GM21360 (cell line): ENCODE results near the gene CDYL2.
"Not testable (repeated sequence)": the region's sequence is repeated elsewhere in the genome, so short reads cannot be mapped to it uniquely, and the experiment has no call there.

Experiments used
- ATAC-seq: cut with Tn5 transposase; IDR thresholded peaks from one replicate; pipeline ENCODE4 v1.9.1; 2021; ENCODE audit warnings: mild to moderate bottlenecking, moderate library complexity; ENCODE audit not compliant: unreplicated experiment

Gene CDYL2

DNA sequence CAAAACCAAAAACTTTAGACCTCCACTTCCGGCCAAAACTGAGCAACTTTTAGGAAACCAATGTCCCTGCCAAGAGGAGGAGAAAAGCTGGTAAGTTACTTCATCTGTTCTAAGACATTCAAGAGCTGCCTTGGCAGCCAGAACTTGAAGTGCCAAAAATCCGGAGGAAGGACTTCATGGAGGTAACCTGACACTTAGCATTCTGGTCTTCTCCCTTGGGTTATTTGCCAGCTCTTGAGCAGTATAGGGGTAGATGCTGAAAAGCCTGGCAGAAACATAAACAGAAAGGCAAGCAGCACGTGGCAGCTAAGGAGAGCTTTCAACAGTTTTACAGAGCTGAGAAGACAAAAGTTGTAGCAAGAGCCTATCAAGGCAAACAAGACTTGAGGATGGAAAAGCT lies 53.2 kb downstream of the CDYL2 start:
- no peak for ATAC-seq

DNA sequence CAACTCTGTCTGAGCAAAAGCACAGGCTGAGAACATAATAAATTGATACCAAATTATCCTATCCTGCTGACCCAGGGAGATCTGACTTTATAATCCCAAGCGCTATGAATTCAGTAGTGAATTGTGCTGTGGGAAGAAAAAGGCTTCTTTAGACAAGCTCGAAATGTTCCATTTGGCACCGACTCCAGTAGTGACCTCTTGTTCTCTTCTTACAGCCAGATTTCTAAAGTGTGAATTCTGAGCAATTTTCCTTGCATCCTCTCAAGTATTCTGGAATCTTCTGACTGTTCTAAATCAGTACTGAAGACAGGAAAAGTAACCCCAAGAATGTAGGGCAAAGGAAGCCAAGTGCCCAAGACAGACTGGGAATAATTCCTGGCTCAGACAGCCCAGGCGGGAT lies 58.2 kb downstream of the CDYL2 start:
- ATAC-seq: no peak

DNA sequence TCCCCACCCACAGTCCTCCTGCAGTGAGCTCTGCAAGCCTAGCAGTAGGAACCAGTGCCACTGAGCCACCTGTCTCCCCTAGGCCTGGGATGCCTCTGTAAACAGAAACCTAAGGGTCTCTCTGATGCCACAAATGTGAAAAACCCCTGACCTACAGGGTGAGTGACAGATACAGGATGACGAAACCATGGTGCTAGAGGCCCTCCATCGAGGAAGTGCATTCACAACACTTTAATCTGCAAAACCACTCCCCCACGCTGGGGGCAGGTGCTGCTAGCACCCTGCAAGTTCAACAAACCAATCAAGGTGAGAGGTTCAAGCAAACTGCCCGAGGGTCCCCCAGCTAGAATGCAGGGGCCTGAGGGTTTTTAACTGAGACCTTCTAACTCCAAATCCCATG lies 59.5 kb downstream of the CDYL2 start:
- ATAC-seq: no peak

DNA sequence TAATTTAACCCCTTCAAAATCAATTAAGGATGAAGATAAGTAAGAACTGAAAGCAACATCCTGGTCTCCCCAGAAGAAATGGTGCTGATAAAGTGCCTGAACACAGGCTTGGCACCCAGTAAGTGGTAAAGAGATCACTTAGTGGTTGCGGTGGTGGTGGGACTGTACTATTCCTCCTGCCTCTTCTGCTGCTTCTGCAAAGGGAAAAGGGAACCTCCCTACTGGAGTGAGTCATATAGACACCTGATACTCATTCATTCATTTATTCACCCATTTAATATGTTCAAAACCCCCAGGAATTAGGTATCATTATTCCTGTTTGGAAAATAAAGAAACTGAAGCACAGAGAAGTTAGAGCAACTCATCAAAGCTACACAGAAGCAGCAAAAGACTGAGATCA lies 60.6 kb downstream of the CDYL2 start:
- ATAC-seq: no peak

DNA sequence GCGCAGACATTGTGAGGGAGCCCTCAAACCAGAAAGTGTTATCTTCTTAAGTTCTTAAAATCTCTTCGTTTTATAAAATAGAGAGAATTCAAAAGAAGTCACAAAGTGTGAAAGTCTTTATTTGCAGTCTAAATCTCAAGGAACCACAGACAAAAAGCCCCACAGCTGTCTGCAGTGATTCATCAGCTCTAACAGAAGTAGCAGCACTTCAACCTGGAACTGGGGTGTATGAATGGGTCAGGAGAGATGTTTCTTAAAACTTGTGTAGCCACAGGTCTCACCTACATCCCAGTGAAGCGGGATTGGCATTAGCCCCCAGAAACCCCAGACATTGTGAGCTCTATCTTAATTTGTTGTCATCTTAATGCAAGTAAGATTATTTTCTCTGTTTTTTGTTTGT lies 61.1 kb downstream of the CDYL2 start:
- no peak for ATAC-seq

DNA sequence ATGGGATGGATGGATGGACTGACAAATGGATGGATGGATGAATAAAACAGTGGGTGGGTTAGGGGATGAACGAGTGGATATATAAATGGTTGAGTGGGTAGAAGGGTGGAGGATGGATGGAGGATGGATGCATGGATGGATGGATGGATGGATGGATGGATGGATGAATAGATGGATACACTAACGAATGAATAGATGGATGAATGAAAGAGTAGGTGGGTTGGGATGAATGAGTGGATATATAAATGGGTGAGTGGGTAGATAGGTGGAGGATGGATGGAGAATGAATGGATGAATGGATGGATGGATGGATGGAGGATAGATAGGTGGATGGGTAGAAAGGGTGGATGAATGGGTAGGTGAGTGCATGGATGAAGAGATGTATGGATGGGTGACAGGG lies 62.1 kb downstream of the CDYL2 start:
- no peak for ATAC-seq

DNA sequence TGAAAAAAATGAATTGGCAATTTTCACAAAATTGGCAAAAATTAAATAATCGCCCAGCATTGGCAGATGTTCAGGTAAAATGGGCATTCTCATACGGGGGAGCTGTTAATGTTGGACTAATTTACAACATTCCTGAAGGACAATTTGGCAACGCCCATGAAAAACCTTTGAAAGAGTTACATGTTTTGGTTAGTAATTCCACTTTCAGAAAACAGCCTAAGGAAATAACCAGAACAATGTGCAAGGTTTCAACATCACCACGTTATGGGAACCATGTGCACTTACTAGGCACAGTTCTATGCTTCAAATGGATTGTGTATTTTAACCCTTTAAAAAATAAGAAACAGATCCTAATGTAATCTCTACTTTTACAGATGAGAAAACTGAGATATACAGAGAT lies 62.7 kb downstream of the CDYL2 start:
- ATAC-seq: no peak

DNA sequence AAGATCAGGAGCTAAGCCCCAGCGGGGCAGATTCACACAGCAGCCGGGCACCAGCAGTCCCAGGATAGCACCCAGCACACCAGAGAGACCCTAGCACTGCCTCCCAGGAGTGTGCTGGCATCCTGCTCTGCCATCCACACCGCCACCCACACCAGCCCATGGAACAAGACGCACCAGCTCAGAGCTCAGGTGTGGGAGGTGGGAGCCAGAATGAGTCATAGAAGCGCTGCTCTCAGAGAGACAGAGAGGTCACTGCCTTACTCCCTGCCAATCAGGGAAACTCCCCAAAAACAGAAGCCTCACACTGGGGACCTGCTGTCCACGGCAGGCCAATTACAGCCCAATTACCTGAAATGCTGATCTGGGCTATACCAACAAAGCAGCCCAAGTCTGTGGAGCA lies 64.9 kb downstream of the CDYL2 start:
- ATAC-seq: no peak

DNA sequence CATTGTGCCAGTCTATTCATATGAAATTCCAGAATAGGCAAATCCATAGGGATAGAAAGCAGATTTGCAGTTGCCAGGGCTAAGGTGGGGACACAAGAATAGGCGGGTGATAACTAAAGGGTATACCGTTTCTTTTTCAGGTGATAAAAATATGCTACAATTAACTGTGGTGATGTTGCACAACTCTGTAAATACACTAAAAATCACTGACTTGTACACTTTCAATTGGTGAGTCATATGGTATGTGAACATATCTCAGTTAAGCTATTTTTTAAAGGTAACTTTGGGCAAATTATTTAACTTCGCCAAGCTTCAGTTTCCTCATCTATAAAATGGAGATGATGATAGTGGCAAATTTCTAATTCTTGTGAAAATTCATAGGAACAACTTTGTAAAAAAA lies 65.9 kb downstream of the CDYL2 start:
- no peak for ATAC-seq

DNA sequence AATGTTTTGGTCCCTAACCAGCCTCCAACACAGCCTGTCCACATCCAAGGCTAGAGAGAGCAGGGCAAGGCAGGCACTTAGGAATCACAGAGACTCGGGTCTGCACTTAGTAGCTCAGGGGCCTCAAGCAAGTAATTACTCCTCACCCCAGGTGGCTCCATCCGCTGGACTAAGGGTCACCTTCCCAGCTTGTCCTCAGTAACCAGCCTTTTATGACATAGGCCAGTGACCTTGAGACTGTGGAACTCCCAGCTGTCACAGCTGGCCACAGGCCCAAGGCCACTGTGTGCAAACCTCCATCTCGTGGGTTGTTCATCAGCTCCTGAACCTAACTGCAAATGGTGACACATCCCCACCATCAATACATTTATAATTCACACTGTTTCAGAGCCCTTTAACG lies 68.6 kb downstream of the CDYL2 start:
- ATAC-seq: no peak

DNA sequence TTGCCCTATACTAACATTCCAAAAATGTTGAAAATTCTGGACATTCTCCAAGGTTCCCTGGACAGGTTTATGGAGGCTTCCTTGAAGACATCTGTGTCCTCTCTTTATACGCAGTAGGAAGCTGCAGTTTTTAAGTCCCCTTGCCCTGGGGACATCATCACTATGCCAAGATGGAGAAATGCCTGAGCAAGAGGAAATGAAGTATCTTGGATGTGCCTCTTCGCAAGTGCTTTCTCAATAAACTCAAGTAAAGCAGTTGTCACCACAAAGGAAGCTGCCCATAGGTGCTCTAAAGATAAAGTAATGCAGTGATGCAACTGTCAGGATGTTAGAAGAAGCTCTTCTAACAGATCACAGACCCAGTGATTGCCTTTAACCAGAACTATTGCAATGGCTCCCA lies 71.0 kb downstream of the CDYL2 start:
- no peak for ATAC-seq

DNA sequence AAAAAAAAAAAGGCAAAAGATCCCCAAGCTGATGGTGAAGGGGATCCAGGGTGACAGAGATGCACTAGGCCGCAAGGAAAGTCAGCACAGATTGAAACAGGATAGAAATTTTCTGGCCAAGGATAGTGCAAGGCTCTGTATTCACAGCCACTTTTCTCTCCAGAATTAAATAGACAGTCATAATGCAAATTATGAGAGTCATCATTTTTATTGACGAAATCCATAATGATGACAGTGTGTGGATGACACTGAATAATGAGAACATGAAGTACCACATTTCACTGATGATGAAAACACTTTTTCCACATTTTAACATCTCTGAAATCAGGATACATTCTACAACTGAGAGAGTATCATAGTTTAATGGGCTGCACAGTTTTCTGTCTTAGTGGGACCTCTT lies 72.5 kb downstream of the CDYL2 start:
- no peak for ATAC-seq

DNA sequence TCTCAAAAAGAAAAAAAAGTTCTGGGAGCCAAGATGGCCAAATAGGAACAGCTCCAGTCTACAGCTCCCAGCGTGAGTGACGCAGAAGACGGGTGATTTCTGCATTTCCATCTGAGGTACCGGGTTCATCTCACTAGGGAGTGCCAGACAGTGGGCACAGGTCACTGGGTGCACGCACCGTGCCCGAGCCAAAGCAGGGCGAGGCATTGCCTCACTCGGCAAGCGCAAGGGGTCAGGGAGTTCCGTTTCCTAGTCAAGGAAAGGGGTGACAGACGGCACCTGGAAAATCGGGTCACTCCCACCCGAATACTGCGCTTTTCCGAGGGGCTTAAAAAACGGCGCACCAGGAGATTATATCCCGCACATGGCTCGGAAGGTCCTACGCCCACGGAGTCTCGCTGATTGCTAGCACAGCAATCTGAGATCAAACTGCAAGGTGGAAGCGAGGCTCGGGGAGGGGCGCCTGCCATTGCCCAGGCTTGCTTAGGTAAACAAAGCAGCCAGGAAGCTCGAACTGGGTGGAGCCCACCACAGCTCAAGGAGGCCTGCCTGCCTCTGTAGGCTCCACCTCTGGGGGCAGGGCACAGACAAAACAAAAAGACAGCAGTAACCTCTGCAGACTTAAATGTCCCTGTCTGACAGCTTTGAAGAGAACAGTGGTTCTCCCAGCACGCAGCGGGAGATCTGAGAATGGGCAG lies 77.2 kb downstream of the CDYL2 start:
- ATAC-seq: not testable (repeated sequence)

DNA sequence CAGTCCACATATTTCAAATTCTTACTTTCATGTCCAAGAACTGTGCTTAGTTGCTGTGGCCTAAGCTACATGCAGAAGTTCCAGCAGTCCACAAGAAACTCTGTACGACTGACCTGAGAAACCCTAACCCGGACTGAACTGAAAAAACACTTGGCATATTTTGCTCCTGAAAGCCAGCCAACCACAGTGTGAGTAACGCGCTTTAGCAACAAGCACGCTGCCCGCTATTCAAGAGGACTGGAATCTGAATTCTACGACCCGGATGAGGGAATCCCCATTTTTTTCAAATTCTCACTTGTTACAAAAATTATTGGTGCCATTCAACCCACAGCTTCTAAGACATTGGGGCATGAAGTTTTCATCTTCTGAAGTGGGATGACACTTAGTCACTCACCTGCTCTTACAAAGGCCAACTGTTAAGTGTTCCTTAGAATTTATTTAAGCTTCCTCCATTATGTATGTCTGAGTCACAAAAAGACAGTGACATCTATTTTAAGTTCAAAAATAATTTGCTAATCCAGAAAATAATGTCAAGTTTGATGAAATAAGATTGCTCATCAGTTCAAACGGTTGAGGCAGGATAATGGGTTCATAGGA lies 78.7 kb downstream of the CDYL2 start:
- no peak for ATAC-seq

DNA sequence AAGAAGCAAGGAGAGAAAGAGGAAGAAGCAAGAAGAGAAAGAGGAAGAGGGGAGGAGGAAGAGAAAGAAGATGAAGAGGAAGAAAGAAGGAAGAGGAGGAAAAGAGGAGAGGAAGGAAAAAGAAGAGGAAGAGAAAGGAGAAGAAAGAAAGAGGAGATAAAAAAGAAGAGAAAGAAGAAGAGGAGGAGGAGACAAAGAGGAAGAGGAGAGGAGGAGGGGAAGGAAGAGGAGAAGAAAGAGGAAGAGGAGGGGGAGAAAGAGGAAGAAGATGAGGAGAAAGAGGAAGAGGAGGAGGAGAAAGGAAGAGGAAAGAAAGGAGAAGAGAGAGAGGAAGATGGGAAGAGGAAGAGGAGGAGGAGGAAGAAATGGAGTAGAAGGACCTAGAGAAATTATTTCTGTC lies 80.4 kb downstream of the CDYL2 start:
- ATAC-seq: no peak

DNA sequence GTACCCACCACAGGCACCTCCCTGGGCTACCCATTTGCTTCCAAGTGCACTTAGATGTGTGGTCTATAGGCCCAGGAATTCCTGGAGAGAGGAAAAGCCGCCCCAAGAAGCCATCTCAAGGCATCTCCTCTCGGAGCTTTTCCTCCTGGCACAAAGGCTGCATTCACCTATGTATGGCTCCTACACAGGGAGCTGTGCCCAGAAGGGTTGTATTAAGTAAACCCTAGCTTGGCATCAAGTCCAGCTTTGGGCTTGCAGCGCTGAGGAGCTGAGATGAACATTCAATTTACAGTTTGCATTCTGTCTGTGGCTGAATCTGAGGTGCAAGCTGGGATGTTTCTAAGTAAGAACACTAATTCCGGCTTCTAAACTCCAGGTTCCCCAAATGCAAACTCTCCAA lies 81.3 kb downstream of the CDYL2 start:
- ATAC-seq: no peak

DNA sequence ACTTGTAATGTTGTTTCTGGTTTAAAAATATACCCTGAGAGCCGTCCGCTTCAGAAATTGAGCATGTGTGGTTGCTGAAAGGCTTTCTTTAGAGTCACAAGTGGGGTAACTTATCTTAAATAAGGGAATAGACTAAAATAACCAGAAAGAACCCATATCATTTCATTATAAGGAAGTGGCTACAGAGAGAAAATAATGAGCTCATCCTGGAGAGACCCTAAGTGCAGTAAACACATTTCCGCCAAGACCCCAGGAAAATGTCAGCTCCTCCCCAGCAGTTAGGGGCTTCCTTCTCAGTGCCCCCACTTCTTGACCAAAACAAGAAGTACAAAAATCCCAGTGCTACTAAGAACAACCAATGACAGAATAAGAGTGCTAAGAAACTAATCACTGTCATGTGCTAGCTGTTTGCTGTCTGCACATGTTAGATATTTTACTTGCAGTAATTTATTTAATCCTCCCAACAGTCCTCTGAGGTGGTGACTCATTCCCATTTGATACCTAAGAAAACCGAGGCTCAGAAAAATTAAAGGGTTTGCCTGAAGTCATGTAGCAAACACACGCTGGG lies 83.5 kb downstream of the CDYL2 start:
- ATAC-seq: peak; percentile 37

DNA sequence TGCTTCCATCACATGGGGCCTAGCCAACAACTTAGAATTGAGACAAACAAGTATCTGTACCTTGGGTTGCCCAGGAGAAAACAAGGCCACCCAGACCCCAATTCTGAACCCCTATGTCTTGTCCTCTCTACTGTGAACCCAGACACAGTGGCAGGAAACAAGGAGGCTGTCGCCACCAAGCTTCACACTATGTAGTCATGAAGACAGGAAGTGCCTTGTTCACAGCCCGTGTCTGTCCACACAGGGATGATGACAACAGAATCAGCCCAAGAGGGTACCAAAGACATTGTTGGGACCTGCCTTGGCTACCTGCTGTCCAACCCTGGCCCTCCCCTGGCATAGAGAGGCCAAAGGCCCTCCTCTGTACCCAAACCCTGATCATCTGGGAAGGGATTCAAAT lies 84.8 kb downstream of the CDYL2 start:
- ATAC-seq: no peak

DNA sequence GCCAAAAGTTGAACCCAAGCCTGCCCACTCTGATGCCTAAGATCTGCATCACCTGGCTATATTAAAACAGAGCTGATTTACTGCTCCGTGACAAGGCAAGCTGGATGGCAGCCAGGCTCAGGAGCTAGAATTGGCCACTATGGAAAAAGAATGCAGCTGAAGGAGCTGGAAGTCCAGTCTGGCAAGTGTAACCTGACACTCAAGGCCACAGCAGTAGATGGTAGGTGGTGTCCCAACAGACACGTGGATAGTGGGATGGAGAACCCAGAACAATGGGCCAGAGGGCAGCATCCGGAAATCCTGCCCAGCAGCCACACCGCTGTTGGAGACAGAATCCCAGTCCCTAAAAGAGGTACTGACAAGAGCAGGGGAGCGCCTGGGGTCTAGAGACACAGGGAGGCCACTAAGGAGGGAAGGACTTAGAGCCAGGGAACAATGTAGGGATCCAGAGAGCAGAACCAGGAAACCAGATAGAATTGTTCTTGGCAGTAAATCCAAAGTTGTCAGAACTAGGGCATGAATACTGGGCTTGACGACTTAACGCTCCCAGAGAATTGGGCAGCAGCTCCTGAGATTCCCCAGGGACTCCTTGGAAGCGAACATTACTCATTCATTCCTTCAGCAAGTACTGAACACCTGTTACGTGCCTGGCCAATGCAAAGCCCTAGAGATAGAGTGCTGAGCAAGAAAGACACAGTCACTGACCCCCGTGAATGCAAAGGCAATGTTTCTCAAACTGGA lies 85.7 kb downstream of the CDYL2 start:
- ATAC-seq: no peak

DNA sequence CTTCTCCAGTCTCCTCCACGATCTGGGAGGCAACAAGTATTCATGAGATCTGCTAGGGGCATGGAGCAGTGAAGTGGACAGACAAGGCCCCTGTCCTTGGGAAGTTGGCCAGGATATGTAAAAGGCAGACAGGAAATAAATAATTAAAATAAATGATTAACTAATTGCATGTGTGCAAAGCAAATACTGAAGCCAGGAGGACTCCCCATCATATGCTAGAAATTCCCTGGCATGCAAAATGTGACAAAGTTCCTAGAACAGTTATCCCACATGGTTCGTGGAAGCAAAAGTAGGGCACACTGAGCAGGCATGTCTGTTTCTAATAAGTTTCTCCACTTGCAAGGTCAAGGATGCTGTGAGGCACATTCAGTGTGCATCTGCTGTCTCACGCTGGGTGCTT lies 86.8 kb downstream of the CDYL2 start:
- ATAC-seq: no peak

DNA sequence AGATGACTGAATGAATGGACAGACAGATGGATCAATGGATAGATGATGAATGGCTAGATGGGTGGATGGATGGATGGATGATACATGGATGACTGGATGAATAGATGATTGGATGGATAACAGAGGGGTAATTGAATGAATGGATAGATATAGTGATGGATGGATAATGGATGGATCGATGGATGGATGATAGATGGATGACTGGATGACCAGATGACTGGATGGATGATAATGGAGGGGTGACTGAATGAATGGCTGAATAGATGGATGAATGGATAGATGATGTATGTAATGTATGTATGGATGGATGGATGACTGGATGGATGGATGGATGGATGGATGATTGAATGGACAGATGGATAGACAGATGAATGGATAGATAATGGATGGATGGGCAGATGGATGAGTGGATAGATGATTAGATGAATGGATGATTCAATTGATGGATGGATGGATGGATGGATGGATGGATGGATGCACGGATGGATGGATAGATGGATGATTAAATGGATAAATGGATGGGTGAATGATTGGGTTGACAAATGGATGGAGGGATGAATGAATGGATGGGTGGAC lies 87.7 kb downstream of the CDYL2 start:
- no peak for ATAC-seq

DNA sequence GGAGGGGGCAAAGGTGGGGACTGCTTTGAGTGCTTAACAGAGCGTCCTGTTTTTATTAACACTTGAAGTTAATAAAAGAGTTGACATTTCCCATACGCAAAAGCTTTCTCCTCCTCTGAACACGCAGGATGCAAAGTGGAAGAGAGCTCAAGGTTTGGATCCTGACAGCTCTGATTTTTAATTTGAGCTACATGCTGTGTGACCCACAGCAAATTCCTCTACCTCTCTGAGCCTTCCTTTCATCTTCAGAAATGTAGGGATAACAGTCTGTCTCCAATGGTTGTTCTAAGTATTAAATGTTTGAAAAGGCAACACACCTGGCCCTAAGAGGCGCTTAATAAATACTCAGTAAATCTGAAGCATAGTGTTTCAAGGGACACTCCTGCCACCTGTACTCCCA lies 93.0 kb downstream of the CDYL2 start:
- ATAC-seq: peak; percentile 25
